ENCODE measurements around the gene ACOT11. TPM values are rescaled to one million over a fixed set of nuclear protein-coding genes. Genes with fewer than 3 reads are reported as not detected.

Gene ACOT11
- polyA plus RNA-seq, 1 donor (not counting 4 experiments of a cell fraction or from before 2014, with no cell fraction given) = 3.4 TPM

DNA sequence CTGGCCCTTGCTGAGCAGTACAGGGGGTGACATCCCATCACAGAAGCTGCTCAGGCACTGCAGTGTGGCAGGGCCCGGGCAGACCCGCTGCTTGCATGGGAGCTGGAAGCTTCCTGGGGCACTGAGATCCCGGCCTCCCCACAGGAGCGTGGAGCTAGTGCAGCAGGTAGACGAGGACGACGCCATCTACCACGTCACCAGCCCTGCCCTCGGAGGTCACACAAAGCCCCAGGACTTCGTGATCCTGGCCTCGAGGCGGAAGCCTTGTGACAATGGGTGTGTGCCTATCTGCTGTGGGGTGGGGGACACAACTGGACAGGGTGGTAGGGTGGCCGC, 58.9 kb downstream of the ACOT11 start:
- Histone ChIP-seq H3K9me1 (ENCODE audit: control insufficient read depth, extremely low read depth, insufficient read depth, low read length) (peaks cover 2% of the 10 kb centered on the region), H3K9ac (ENCODE audit: control insufficient read depth, extremely low read depth, insufficient read depth, low read length) (no peak overlapping the region), H3K27ac (ENCODE audit: control insufficient read depth, insufficient read depth, low read length) (no peak overlapping the region), H2AFZ (ENCODE audit: control insufficient read depth, low read length) (no peak overlapping the region), H3K36me3 (ENCODE audit: control insufficient read depth in 2 of 2, extremely low read depth in 1 of 2, insufficient read depth in 2 of 2, low read length in 2 of 2) (no peaks in the 10 kb centered on the region), H3K4me2 (ENCODE audit: control insufficient read depth, extremely low read depth, insufficient read depth, low read depth, low read length) (no peak overlapping the region), H3K9me3 (ENCODE audit: control insufficient read depth, low read depth, low read length) (no peaks in the 10 kb centered on the region), H3K27me3 (ENCODE audit: control insufficient read depth, extremely low read depth, insufficient read depth, low read length) (no peaks in the 10 kb centered on the region), H3K79me2 (ENCODE audit: control insufficient read depth, insufficient read depth, low read length) (no peaks in the 10 kb centered on the region), H4K20me1 (ENCODE audit: control insufficient read depth, extremely low read depth, insufficient read depth, low read length) (no peaks in the 10 kb centered on the region), H3K4me3 (ENCODE audit: control insufficient read depth in 2 of 3, extremely low read depth in 1 of 3, insufficient read depth in 2 of 3, low read depth in 1 of 3, low read length in 3 of 3) (no peak overlapping the region), H3K4me1 (ENCODE audit: control insufficient read depth, extremely low read depth, insufficient read depth, low read length) (peaks cover 13% of the 10 kb centered on the region)
- TF ChIP-seq CTCF (optimal IDR thresholded peaks at IDR 0.05 in 1 of 3, IDR thresholded peaks at IDR 0.05 in 1 of 3, conservative IDR thresholded peaks at IDR 0.05 in 1 of 3; ENCODE audit: extremely low read depth in 1 of 3, insufficient read depth in 2 of 3, low read length in 3 of 3) = no peak
- no peak for TF ChIP-seq EZH2 (IDR thresholded peaks at IDR 0.05; ENCODE audit: low read length)
- DNase-seq (ENCODE audit: low read depth, low spot score) (no peak), FAIRE-seq (no peak)
- dilution Hi-C loops (cut with MboI; ENCODE audit: extremely low pct_ligation_motif_present, low sequenced_read_pairs) = no loop called here

GRCh38 chr1:54607821-54608565, 60.0 kb downstream of the ACOT11 start:
- Histone ChIP-seq H3K4me1 (ENCODE audit: control insufficient read depth, extremely low read depth, insufficient read depth, low read length) (peaks cover 16% of the 10 kb centered on the region), H2AFZ (ENCODE audit: control insufficient read depth, low read length) (no peak overlapping the region), H3K27ac (ENCODE audit: control insufficient read depth, insufficient read depth, low read length) (no peak overlapping the region), H3K79me2 (ENCODE audit: control insufficient read depth, insufficient read depth, low read length) (no peaks in the 10 kb centered on the region), H3K4me2 (ENCODE audit: control insufficient read depth, extremely low read depth, insufficient read depth, low read depth, low read length) (no peak overlapping the region), H3K4me3 (ENCODE audit: control insufficient read depth in 2 of 3, extremely low read depth in 1 of 3, insufficient read depth in 2 of 3, low read depth in 1 of 3, low read length in 3 of 3) (no peak overlapping the region), H3K9ac (ENCODE audit: control insufficient read depth, extremely low read depth, insufficient read depth, low read length) (no peak overlapping the region), H3K9me1 (ENCODE audit: control insufficient read depth, extremely low read depth, insufficient read depth, low read length) (peaks cover 2% of the 10 kb centered on the region), H3K36me3 (ENCODE audit: control insufficient read depth in 2 of 2, extremely low read depth in 1 of 2, insufficient read depth in 2 of 2, low read length in 2 of 2) (no peaks in the 10 kb centered on the region), H4K20me1 (ENCODE audit: control insufficient read depth, extremely low read depth, insufficient read depth, low read length) (no peaks in the 10 kb centered on the region), H3K27me3 (ENCODE audit: control insufficient read depth, extremely low read depth, insufficient read depth, low read length) (no peaks in the 10 kb centered on the region), H3K9me3 (ENCODE audit: control insufficient read depth, low read depth, low read length) (no peaks in the 10 kb centered on the region)
- TF ChIP-seq EZH2 (IDR thresholded peaks at IDR 0.05; ENCODE audit: low read length) (no peak), CTCF (optimal IDR thresholded peaks at IDR 0.05 in 1 of 3, IDR thresholded peaks at IDR 0.05 in 1 of 3, conservative IDR thresholded peaks at IDR 0.05 in 1 of 3; ENCODE audit: extremely low read depth in 1 of 3, insufficient read depth in 2 of 3, low read length in 3 of 3) (no peak)
- FAIRE-seq (no peak), DNase-seq (ENCODE audit: low read depth, low spot score) (no peak)
- dilution Hi-C loops (cut with MboI; ENCODE audit: extremely low pct_ligation_motif_present, low sequenced_read_pairs) = no loop called here
